ENCODE results near the gene MRPL46.
"Not testable (repeated sequence)": the region's sequence is repeated elsewhere in the genome, so short reads cannot be mapped to it uniquely, and the experiment has no call there.

The MRPL46 gene

DNA sequence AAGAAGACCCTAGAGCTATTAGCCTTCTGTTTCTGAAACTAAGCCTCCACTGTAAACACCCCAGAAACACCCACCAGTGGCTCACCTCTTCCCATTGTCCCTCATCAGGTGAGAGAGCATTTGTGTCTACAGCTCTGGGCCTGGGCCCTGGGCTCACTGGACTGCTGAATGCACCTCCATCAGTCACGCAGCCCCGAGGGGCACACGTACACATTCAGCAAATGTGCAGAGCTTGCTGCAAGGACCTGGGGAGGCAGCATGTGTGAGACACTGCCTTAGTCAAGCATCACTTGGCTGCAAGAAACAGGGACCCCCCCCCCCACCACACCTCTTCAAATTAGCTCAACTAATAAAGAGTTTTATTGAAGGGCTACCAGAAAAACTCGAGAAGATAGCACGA, 29.0 kb downstream of the MRPL46 start:
- no peak for DNase-seq

DNA sequence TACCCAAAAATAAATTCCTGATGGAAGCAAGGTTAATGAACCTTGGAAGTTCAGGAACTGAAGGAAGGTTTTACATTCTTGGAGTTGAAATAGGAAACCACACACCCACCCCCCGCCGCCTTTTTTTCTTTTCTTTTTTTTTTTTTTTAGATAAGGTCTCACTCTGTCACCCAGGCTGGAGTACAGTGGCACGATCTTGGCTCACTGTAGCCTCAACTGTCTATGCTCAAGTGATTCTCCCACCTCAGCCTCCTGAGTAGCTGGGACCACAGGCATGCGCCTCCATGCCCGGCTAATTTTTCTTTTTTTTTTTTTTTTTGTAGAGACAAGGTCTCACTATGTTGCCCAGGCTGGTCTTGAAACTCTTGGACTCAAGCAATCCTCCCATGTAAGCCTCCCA, 33.1 kb downstream of the MRPL46 start:
- DNase-seq: not testable (repeated sequence)

DNA sequence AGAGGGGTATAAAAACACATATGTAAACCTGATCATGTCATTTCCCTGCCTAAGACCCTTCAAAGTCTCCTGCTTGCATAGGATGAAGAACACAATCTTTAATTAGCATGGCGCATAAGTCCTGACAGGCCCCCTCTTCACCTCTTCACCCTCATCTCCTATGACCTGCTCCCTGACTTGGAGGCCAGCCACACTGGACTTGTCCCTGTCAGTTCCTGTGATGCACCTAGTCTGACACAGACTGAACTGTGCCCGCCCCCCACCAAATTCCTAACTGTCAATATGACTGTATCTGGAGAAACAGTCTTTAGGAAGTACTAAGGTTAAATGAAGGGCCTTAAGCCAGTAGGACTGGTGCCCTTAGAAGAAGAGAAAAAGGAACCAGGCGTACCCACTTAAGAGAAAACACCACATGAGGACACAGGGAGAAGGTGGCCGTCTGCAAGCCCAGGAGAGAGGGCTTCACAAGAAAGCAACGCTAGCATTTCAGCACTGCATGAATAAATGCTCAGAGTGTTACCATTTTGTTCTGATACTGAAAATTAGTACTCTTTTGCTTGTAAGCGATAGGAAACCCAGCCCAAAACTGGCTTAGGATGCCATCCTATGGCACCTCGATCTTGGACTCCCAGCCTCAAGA, 34.0 kb downstream of the MRPL46 start:
- DNase-seq: no peak

DNA sequence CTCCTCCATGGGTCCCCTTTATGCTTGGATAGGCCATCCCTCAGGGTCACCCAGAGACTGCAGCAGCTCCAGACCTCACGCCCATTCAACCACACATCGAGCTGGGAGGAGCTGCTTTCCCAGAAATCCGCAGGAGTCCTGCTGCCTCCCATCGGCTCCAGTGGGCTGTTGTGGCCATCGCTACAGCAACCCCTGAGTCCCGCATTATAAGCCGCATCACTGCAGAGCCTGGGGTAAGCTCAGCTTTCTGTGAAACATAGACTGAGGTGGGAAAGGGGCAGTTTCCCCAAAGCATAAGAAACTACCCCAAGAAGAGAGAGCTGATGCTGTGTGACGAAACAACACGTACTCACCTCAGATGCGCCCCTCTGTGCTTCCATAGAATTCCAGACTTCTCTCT, 35.7 kb downstream of the MRPL46 start:
- no peak for DNase-seq

DNA sequence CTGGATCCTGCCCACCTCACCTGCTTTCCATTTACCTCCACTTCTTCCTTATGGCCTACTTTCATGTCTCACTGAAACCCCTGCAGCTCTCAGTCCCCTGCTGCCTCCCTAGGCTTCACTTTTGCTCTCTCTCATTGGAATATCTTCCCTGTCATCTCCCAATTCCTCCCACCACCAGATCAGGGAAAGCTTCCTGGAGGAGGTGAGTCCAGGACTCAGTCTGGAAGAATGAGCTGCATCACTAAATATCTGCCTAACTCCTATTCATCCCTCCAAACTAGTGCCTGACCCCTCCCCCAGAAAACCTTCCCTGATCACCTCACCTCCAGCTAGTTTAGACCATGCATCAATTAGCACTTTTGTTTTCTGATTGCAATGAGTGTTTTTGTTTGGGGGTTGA, 37.1 kb downstream of the MRPL46 start:
- DNase-seq: no peak

DNA sequence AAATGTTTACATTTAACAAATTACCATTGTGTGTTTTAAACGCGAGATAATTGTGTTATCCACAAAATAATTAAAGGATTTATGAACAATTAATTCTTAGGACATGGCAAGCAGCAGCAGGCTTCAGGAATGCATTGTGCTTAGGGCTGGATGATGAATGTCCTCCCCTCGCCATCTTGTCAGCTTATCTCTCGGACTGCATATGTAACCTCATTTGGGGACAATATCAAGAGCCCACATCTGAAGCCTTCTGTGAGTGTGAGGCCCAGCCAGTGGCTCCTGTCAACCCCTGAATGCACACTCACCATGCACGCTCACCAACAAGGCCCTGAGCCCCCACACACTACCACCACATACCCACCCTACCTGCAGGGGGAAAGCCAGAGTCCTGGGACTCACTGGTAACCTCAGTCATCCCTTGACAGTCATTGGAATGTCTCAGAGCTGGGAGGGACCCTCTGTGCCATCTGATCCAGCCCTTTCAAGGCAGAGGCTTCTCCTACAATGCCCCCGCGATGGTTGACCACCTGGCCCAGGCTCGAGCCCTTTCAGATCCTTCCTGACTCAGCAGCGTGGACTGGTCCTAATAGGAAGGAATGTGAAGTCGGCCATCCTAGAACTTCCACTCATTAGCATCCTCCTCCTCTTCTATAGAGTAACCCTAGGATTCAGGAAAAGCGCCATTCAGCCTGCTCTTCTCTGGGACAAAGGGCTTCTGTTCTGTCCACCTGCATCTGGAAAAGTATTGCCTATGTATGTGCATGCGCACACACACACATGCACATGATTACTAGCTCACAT, 38.2 kb downstream of the MRPL46 start:
- no peak for DNase-seq

DNA sequence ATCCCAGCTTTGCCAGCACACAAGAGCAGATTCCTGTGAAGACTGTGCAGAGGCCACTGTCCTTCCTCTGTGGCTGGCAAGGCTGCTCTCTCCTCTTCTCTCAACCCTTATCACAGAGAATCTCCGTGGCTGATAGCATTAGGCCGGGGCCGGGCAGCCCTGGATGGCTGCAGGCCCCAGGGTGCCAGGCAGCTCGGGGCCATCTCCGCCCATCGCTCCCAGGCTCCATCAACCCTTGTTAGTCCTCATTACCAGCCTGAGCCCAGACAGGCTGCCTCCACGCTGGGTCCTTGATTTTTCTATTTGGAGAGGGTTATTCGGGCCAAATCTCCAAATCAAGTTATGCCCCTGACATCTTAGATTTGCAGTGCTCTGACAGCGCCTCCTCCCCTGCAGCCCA, 39.1 kb downstream of the MRPL46 start:
- DNase-seq: no peak

DNA sequence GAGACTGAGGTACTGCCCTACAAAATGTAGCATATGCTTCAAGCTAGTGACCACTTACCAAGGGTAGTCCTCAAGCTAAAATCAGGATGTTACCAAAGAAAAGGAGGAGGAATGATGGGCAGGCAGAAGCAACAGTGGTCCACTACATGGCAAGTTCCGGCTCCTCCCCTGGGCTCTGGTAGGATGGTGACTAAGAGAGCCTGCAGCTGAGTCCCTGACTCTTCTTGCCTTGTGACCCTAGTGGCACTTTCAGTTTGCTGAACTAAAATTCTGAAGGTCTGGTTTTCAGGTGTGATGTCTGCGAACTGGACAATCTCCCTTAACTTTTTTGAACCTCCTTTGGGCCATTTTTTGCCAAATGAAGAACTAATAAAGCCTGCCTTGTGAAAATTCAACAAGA, 40.9 kb downstream of the MRPL46 start:
- no peak for DNase-seq

DNA sequence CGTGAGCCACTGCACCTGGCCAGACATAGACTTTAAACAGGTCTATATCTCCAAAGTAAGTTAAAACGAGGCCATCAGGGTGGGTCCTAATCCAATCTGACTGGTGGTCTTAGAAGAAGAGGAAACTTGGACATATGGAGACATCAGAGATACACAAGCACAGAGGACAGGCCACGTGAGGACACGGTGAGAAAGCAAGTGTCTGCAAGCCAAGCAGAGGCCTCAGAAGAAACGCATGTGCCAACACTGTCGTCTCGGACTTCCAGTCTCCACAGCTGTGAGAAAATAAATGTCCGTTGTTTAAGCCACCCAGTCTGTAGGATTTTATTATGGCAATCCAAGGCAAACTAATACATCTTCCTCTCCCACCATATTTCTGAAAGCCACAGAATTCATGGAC, 43.9 kb downstream of the MRPL46 start:
- DNase-seq: no peak

DNA sequence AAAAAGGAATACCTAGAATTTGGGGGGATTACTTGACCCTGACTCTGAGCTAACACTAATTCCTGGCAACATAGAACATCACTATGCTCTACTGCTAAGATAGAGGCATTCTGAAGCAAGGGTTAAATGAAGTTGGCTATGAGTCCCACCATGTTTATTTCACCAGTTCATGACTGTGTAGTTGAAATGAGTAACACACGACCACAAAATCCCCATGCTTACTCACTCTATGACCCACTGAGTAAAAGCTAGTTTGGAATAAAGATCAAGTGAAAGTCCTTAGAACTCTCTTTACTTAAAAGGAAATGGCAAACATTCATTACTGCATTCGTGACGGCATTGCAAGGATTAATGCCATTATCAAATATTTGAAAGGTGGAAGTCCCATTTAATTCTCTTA, 47.4 kb downstream of the MRPL46 start:
- DNase-seq: no peak
